Cerebellar cortex (tissue), 1 donor: Measurements from ENCODE around the gene NFATC3.
A peak's percentile ranks its signal among the peaks of the same experiment; 100 is the strongest.

ENCODE experiments used
- DNase-seq: peaks from one replicate; pipeline ENCODE4 v3.0.0-alpha.2; 2015; ENCODE audit warnings: low spot score

Gene NFATC3

GRCh38 chr16:68190081-68190480 lies 104.9 kb downstream of the NFATC3 start:
- no peak for DNase-seq

GRCh38 chr16:68190736-68191510 lies 105.8 kb downstream of the NFATC3 start:
- no peak for DNase-seq

DNA sequence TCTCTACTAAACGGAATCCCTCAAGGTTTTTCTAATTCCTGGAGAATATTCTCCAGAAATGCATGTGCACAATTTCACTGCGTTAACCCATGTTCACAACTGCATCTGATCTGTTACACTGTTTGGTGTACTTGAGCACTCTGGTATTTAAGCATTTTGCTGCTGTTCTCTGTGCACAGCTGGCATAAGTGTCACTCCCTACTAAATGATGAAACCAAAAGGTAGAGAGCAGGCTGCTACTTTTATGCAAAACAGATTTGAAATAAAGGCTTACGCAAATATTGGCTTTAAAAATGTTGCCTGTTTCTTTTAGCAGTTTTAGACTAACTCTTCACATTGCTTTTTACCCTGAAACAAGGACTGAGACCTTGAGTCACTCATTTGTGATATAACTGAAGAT lies 109.1 kb downstream of the NFATC3 start:
- no peak for DNase-seq

DNA sequence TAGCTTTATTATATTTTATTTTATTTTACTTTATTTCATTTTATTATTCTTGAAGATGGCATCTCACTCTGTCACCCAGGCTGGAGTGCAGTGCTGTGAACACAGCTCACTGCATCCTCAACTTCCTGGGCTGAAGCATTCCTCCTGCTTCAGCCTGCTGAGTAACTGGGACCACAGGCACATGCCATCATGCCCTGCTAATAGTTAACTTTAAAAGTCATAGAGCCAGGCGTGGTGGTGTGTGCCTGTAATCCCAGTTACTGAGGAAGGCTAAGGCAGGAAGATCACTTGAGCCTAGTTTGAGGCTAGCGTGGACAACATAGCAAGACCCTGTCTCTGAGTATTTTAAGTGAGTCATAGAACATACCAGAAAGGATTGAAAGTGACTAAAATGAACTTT lies 112.1 kb downstream of the NFATC3 start:
- no peak for DNase-seq

DNA sequence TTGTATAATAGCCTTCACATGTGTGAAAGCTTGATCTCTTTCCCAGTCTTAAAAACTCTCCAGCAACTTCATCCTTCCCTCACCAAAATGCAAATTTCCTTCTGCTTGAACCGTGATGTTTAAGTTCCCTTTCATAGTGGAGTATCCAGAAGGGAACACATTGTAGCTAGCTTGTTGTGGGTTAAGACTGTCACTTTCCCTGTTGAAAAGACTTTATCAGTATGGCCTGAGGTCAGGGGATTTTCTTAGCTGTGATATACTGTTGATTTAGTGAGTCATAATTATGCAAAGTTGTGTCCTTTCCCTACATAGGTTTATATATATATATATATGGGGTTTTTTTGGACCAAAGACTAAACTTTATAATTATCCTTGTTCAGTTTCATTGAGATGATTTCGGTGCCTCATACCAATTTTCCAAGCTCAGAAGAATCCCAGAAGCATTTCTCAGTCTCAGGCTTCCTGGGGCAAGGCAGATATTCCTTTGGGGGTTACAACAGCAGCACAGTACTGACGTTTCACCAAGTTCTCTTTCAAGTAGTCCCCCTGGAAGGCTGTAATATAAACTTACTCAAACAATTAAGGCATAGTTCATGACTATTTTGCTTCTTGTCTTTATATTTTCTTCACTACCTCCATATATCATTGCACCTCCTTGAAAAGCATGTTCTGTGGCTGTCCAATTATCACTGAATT lies 115.1 kb downstream of the NFATC3 start:
- no peak for DNase-seq

DNA sequence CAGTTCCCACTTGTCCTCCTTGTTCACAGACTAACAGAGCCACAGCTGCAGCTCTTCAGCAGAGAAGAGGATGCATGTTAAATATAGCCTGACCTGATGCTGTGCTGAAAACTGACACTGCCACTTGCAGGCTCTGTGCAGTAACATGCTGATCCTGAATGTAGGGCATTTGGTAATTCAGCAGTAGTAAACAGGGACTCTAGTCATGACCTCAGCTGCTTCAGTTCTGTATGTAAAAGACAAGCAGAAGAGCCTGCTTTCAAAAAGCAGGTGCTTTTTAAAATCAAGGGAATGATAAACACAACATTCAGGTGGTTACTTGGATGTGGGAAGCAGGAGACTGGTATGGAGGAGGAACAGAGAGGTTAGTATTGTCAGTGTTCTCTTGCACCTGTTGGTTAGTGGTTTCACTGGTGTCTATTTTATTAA lies 116.9 kb downstream of the NFATC3 start:
- DNase-seq: peak; percentile 94

GRCh38 chr16:68206245-68206644 lies 121.1 kb downstream of the NFATC3 start:
- DNase-seq: no peak

- no peak for DNase-seq
Measured at GRCh38 chr16:68214726-68215125, 129.6 kb downstream of the NFATC3 start.

DNA sequence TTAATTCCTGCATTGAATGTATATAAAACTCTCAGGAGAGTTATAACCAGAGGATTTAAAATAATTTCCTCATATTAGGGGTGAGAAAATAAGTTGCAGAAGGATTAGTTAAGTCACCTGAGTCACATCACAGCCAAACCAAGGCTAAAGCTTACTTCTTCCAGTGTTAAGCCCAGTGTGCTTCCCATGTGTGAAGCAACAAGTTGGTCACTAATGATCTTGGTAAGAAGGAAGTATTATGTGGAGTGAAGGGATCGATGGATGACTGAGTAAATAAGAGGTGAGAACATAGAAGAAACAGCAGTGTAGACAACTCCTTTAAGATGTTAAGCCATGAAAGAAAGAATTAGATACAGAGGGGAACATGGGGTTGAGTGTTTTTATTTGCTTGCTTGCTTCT lies 130.1 kb downstream of the NFATC3 start:
- no peak for DNase-seq

GRCh38 chr16:68216240-68216639 lies 131.1 kb downstream of the NFATC3 start:
- no peak for DNase-seq

GRCh38 chr16:68217506-68217905 lies 132.3 kb downstream of the NFATC3 start:
- no peak for DNase-seq

DNA sequence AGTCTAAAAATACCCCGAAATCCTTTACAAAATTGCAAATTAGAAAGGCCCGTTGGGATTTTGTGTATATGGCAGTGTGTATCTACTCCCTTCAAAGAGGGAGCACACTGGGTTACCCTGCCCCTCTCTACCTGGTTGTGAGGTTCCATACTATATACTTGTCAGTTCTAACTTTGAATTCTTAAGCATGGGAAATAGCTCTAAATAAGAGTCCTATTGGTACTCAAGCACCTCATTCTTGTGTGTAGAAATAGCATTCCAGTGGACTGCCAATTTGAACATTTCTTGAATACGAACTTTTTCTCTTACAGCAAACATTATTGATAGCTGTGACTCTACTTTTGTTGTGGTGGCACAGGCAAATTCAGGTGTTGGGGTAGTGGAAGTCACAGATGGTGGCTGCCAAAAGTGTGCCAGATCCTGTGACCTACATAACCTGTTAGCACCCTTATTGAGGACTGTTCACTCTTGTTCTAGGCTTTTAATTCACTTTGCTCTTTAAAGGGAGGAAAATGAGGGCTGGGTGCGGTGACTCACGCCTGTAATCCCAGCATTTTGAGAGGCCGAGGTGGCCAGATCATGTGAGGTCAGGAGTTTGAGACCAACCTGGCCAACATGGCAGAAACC lies 134.7 kb downstream of the NFATC3 start:
- peak; percentile 46 for DNase-seq

DNA sequence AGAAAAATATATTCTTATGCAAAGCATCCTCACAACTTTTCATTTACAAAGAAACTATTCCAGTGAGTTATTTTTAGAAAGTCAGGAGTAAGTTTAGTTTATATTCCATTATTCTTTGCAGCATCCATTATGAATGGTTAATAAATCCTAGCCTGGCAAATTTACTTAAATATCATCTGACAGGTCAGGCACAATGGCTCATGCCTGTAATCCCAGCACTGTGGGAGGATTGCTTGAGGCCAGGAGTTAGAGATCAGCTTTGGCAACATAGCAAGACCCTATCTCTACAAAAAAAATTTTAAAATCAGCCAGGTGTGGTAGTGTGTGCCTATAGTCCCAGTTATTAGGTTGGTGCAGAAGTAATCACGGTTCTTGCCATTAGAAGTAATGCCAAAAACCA lies 137.9 kb downstream of the NFATC3 start:
- no peak for DNase-seq

DNA sequence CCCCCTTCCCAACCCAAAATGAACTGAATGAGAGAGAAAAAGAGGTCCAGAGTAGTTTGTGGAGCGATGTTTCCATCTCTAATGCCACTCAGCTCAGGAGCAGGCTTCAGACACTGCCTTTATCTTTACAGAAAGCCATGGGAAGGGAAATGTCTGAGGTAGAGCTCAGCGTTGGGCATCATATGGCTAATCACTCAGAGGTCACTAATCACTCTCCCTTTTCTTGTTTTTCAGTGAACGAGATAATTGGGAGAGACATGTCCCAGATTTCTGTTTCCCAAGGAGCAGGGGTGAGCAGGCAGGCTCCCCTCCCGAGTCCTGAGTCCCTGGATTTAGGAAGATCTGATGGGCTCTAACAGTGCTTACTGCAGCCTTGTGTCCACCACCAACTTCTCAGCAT lies 140.9 kb downstream of the NFATC3 start:
- DNase-seq: no peak

DNA sequence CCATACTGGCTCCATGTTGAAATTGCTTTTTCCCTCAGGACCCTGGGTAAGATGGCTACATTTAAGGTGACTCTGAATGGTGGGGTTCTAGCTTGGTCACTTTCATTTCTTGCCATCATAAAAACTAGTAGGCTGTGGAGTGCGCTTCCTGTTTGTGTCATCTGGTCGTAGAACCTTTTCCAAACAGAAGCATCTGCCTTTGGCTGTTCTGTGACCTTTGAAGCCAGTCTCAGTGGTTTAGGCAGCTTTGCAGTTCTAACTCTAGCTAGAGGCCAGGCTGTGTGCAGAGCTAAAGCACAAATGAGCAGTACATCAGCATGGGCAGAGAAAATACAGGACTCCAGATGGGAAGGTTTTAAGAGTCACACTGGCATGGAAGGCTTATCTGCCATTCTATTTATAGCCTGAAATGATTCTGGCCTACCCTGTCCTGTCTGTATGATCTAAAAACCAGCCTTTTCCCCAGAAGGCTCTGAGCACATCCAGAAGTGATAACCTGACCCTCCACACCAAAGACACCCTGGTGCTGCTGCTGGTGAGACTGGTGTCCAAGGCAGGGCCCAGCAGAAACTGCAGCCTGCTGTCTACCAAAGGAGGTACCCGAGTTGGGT lies 142.1 kb downstream of the NFATC3 start:
- no peak for DNase-seq

- DNase-seq: peak; percentile 59
Measured at GRCh38 chr16:68227850-68228553, 142.8 kb downstream of the NFATC3 start.

DNA sequence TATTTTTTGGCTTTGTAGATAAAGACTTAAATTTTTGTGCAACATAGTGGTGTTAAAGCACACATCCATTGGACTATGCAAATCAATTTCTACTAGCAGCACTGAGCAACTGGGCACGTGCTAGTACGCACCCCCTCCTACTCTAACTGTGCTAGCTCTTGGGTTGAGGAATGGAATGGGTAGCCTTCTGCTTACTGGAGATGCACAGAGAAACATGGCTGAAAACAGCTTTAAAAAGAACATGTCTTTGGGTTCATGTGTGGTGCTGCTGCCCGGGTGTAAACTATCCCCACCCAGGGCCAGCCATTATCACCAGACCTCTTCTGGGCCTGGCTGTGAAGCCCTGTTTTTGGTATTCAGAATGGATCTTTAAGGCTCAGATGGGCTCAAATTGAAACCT lies 143.5 kb downstream of the NFATC3 start:
- no peak for DNase-seq

DNA sequence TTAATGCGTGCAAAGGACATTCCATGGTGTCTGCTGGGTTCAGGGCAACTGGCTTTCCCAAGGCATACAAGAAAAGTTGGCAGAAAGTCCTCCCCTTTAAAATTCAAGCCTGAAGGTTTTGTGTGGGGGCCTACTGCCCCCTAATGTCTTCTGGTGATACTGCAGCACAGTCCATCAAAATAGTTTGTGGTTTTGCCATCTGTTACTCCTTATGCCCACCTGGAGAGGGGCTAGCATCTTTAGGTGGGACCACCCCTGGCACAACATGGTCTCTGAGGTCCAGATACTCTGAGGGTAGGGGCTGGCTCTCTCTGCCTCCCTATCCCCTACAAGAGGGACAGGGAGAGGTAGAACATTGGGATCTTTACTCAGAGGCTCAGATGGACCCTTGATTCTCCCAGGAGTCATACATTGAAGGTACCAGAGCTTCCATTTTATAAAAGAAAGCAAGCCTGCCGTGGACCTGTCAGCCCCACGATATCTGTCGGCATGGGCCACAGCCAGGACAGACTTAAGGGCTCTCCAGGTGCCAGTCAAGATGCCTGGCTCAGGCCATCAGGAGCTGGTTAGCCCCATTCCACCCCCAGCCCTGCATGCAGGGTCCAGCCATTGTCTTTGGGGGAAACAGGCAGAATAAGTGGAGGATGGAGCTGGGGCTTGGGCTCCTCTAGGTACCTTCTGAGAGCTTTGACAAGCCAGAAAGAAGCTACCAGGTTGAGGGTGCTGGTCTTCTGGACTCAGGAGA lies 144.4 kb downstream of the NFATC3 start:
- peak; percentile 81 for DNase-seq

- no peak for DNase-seq
Measured at GRCh38 chr16:68230176-68230571, 145.0 kb downstream of the NFATC3 start.

DNA sequence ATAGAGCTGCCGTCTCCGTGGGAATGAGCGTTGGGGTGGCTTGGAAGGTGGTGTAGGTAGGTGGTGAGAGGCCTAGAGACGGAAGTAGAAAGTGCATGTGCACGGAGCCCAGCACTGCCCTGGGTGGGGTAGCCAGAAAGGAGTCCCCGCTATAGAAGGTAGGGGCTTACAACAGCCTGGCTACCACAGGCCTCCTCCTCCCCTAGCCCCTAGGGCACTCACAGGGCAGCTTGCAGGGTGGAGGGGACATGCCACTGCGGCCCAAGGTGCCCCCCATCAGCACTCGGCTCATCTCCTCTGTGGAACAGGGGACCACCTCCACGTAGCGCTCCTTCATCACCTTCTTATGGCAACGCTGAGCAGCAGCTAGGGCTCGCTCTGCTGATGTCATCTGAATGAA lies 145.8 kb downstream of the NFATC3 start:
- no peak for DNase-seq

DNA sequence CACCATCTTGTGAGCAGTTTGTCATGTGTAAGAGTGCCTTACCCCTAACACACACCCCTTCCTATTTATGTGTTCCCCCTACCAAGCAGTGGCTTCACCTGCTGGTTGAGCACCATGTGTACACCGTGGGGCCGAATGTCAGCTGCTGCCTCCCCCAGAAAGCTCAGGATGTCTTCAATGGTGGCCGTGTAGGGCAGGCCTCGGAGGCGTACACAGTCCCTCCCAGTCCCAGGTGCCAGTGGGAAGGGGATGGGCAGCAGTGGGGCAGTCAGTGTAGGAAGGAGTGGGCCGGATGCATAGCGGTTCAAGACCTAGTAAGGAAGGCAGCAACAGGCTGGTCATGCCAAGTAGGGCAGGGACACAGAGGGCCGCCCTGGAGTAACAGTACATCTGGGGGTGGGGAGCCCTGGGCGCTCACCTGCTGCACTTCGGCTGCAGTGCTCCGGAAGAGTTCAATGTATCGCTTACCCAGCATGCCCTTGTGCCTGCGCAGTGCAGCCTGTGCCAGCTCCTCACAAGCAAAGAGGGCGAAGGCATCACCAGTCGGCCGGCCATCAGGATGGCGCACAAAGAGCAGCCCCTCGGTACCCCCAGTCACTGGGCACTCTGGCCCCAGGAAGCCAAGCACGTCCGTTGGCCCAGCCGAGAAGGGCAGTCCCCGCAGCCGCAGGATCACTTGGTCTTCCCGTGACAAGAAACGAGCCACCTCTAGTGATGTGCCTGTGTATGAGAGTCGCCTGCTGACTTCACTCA lies 146.4 kb downstream of the NFATC3 start:
- DNase-seq: no peak
